ENCODE measurements around the gene AKAP8. TPM values are rescaled to one million over a fixed set of nuclear protein-coding genes. Genes with fewer than 3 reads are reported as not detected.

The AKAP8 gene
- total and polyA plus RNA-seq, 9 of the 15 experiments (the other 6 are each of a cell fraction or from before 2014, with no cell fraction given), result 3.4 to 56.5 (median 15.0) TPM

DNA sequence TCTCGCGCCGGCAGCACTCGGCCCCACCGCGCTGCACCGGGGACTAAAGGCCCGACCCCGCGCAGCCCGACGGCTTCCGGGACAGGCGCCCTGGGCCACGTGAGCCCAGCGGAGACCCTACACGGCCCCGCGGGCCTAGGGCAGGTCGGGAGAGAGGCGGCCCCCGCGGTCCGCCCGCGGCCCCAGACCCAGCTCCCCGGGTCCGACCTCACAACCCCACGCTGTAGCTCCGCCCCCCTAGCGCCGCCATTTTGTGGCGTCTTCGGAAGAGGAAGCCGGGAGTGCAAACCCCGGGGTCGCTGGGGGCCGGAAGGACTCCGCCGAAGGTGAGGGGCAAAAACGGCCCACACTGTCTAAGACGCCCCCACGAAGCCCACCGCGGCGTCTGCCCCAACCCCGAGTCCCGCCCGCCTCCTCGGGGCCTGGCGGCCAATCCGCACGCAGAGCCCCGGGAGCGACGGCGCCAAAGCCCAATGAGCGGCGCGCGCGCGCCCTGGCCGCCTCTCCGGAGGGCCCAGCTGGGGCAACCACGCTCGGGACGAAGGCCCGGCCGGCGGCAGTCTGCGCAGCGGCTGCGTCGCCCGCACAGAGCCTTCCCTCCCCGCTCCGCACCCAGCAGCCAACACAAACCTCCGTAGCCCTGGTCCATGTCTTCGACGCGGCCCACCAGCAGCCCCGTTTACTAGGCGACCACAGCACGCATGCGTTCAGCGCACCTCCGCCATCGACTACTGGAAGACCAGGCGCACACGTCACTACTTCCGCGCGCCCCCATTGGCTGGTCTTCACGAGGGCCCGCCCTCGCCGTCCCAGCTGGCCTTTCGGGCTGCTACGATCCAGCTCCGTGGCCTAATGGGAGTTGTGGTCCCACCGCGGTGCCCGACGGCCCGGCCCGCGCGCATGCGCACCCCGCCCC, at the start of gene AKAP8 (continued):
- TF ChIP-seq, protein P1, sequence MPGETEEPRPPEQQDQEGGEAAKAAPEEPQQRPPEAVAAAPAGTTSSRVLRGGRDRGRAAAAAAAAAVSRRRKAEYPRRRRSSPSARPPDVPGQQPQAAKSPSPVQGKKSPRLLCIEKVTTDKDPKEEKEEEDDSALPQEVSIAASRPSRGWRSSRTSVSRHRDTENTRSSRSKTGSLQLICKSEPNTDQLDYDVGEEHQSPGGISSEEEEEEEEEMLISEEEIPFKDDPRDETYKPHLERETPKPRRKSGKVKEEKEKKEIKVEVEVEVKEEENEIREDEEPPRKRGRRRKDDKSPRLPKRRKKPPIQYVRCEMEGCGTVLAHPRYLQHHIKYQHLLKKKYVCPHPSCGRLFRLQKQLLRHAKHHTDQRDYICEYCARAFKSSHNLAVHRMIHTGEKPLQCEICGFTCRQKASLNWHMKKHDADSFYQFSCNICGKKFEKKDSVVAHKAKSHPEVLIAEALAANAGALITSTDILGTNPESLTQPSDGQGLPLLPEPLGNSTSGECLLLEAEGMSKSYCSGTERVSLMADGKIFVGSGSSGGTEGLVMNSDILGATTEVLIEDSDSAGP (CRISPR knock-in tag; IDR thresholded peaks at IDR 0.05), result no peak
- TF ChIP-seq HMG20B (CRISPR knock-in tag; IDR thresholded peaks at IDR 0.05) (no peak), KHSRP (IDR thresholded peaks at IDR 0.05) (no peak), HOXB6 (CRISPR knock-in tag; IDR thresholded peaks at IDR 0.05; ENCODE audit: borderline replicate concordance) (no peak), CREBBP (IDR thresholded peaks at IDR 0.05; ENCODE audit: low read depth, low read length) (no peak), KAT7 (CRISPR knock-in tag; IDR thresholded peaks at IDR 0.05; ENCODE audit: borderline replicate concordance) (peak; percentile 72; the same call in 1 of the 2 replicates), NUFIP1 (IDR thresholded peaks at IDR 0.05; ENCODE audit: partially characterized antibody) (no peak), PCBP2 (IDR thresholded peaks at IDR 0.05; ENCODE audit: low read depth, low read length, poor library complexity, severe bottlenecking) (no peak), HDGF (IDR thresholded peaks at IDR 0.05) (no peak), STAG1 (CRISPR knock-in tag; IDR thresholded peaks at IDR 0.05; ENCODE audit: borderline replicate concordance) (no peak), LEF1 (IDR thresholded peaks at IDR 0.05) (no peak), PYGO2 (tag; IDR thresholded peaks at IDR 0.05) (no peak), FOXJ3 (CRISPR knock-in tag; IDR thresholded peaks at IDR 0.05) (no peak), PURB (CRISPR knock-in tag; IDR thresholded peaks at IDR 0.05; ENCODE audit: low read depth) (no peak), CHD1 (IDR thresholded peaks at IDR 0.05; ENCODE audit: low read length) (no peak), RBM17 (IDR thresholded peaks at IDR 0.05; ENCODE audit: borderline replicate concordance, low read depth, low read length) (no peak), CTBP1 (IDR thresholded peaks at IDR 0.05; ENCODE audit: borderline replicate concordance) (no peak; the same call in 1 of the 2 replicates), SP1 (CRISPR knock-in tag; IDR thresholded peaks at IDR 0.05) (peak; percentile 37; the same call in 1 of the 2 replicates)
- TF ChIP-seq, protein P2, sequence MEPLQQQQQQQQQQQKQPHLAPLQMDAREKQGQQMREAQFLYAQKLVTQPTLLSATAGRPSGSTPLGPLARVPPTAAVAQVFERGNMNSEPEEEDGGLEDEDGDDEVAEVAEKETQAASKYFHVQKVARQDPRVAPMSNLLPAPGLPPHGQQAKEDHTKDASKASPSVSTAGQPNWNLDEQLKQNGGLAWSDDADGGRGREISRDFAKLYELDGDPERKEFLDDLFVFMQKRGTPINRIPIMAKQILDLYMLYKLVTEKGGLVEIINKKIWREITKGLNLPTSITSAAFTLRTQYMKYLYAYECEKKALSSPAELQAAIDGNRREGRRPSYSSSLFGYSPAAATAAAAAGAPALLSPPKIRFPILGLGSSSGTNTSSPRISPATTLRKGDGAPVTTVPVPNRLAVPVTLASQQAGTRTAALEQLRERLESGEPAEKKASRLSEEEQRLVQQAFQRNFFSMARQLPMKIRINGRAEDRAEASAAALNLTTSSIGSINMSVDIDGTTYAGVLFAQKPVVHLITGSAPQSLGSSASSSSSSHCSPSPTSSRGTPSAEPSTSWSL (CRISPR knock-in tag; IDR thresholded peaks at IDR 0.05; ENCODE audit: borderline replicate concordance), result no peak
- TF ChIP-seq, protein P3, sequence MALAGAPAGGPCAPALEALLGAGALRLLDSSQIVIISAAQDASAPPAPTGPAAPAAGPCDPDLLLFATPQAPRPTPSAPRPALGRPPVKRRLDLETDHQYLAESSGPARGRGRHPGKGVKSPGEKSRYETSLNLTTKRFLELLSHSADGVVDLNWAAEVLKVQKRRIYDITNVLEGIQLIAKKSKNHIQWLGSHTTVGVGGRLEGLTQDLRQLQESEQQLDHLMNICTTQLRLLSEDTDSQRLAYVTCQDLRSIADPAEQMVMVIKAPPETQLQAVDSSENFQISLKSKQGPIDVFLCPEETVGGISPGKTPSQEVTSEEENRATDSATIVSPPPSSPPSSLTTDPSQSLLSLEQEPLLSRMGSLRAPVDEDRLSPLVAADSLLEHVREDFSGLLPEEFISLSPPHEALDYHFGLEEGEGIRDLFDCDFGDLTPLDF (CRISPR knock-in tag; IDR thresholded peaks at IDR 0.05), result no peak
- TF ChIP-seq, protein P4, sequence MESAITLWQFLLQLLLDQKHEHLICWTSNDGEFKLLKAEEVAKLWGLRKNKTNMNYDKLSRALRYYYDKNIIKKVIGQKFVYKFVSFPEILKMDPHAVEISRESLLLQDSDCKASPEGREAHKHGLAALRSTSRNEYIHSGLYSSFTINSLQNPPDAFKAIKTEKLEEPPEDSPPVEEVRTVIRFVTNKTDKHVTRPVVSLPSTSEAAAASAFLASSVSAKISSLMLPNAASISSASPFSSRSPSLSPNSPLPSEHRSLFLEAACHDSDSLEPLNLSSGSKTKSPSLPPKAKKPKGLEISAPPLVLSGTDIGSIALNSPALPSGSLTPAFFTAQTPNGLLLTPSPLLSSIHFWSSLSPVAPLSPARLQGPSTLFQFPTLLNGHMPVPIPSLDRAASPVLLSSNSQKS (CRISPR knock-in tag; IDR thresholded peaks at IDR 0.05), result no peak
- TF ChIP-seq, protein P5, sequence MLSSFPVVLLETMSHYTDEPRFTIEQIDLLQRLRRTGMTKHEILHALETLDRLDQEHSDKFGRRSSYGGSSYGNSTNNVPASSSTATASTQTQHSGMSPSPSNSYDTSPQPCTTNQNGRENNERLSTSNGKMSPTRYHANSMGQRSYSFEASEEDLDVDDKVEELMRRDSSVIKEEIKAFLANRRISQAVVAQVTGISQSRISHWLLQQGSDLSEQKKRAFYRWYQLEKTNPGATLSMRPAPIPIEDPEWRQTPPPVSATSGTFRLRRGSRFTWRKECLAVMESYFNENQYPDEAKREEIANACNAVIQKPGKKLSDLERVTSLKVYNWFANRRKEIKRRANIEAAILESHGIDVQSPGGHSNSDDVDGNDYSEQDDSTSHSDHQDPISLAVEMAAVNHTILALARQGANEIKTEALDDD (IDR thresholded peaks at IDR 0.05), result no peak
